Trophoblast cell (in vitro differentiated cells and primary cell): ENCODE results near the gene TMEM242.
A peak's percentile ranks its signal among the peaks of the same experiment; 100 is the strongest.

Experiments
- DNase-seq, 2 donors: peaks; one replicate each; pipeline ENCODE4 v3.0.0-alpha.2; 2016
- H2AFZ ChIP-seq: 2 replicates; pipeline ENCODE4 v1.6.1; 2013; ENCODE audit warnings: low read length, moderate library complexity, mild to moderate bottlenecking; ENCODE audit not compliant: insufficient read depth, poor library complexity
- H2AK5ac ChIP-seq: 2 replicates; pipeline ENCODE4 v1.6.1; 2013; ENCODE audit warnings: mild to moderate bottlenecking, low read length
- H2BK120ac ChIP-seq: 2 replicates; pipeline ENCODE4 v1.6.1; 2013; ENCODE audit warnings: low read length, mild to moderate bottlenecking, moderate library complexity; ENCODE audit not compliant: insufficient read depth, poor library complexity
- H2BK12ac ChIP-seq: 2 replicates; pipeline ENCODE4 v1.6.1; 2013; ENCODE audit warnings: mild to moderate bottlenecking, low read length, moderate library complexity
- H2BK5ac ChIP-seq: 2 replicates; pipeline ENCODE4 v1.6.1; 2013; ENCODE audit warnings: low read length, low read depth, moderate library complexity, mild to moderate bottlenecking; ENCODE audit not compliant: poor library complexity
- H3K14ac ChIP-seq: 2 replicates; pipeline ENCODE4 v1.6.1; 2013; ENCODE audit warnings: mild to moderate bottlenecking, low read length
- H3K18ac ChIP-seq: 2 replicates; pipeline ENCODE4 v1.6.1; 2013; ENCODE audit warnings: mild to moderate bottlenecking, low read length
- H3K23ac ChIP-seq: 2 replicates; pipeline ENCODE4 v1.6.1; 2013; ENCODE audit warnings: low read length
- H3K27ac ChIP-seq: 2 replicates; pipeline ENCODE4 v1.5.1; 2013; ENCODE audit warnings: low read depth, mild to moderate bottlenecking, inconsistent platforms, low read length, moderate library complexity
- H3K27me3 ChIP-seq: 2 replicates; pipeline ENCODE4 v1.6.1; 2013; ENCODE audit warnings: inconsistent platforms, mild to moderate bottlenecking, low read length, moderate library complexity; ENCODE audit not compliant: insufficient read depth
- H3K36me3 ChIP-seq, 2 experiments: 1 replicate in 1 of 2; 2 replicates in 1 of 2; pipeline ENCODE4 v1.6.1; 2013; ENCODE audit warnings: low read length in 2 of 2, mild to moderate bottlenecking in 2 of 2, moderate library complexity in 1 of 2; ENCODE audit not compliant: insufficient read depth in 2 of 2, control insufficient read depth in 1 of 2
- H3K4ac ChIP-seq: 2 replicates; pipeline ENCODE4 v1.6.1; 2013; ENCODE audit warnings: low read depth, mild to moderate bottlenecking, low read length, moderate library complexity
- H3K4me1 ChIP-seq, 2 experiments: 1 replicate in 1 of 2; 2 replicates in 1 of 2; pipeline ENCODE4 v1.6.1; 2013; ENCODE audit warnings: low read length in 2 of 2, mild to moderate bottlenecking in 2 of 2, moderate library complexity in 1 of 2; ENCODE audit not compliant: insufficient read depth in 2 of 2, control insufficient read depth in 1 of 2
- H3K4me2 ChIP-seq: 2 replicates; pipeline ENCODE4 v1.6.1; 2013; ENCODE audit warnings: inconsistent platforms, mild to moderate bottlenecking, low read length, moderate library complexity
- H3K4me3 ChIP-seq: 2 replicates; pipeline ENCODE4 v1.5.1; 2013; ENCODE audit warnings: mild to moderate bottlenecking, low read depth, low read length, inconsistent platforms
- H3K79me1 ChIP-seq: one replicate; pipeline ENCODE4 v1.6.1; 2013; ENCODE audit warnings: low read length
- H3K79me2 ChIP-seq: 2 replicates; pipeline ENCODE4 v1.6.1; 2013; ENCODE audit warnings: low read length, mild to moderate bottlenecking; ENCODE audit not compliant: control insufficient read depth, insufficient read depth, poor library complexity
- H3K9ac ChIP-seq: 2 replicates; pipeline ENCODE4 v1.6.1; 2013; ENCODE audit warnings: mild to moderate bottlenecking, low read length
- H3K9me3 ChIP-seq: 2 replicates; pipeline ENCODE4 v1.6.1; 2013; ENCODE audit warnings: low read depth, mild to moderate bottlenecking, control low read depth, inconsistent platforms, low read length; ENCODE audit not compliant: insufficient read depth
- H4K12ac ChIP-seq: 2 replicates; pipeline ENCODE4 v1.6.1; 2013; ENCODE audit warnings: low read depth, mild to moderate bottlenecking, low read length, moderate library complexity
- H4K8ac ChIP-seq: 2 replicates; pipeline ENCODE4 v1.6.1; 2013; ENCODE audit warnings: low read depth, mild to moderate bottlenecking, low read length, moderate library complexity
- H4K91ac ChIP-seq: one replicate; pipeline ENCODE4 v1.6.1; 2013; ENCODE audit warnings: low read depth, mild to moderate bottlenecking, low read length, moderate library complexity
- WGBS: extraction: QIAGEN DNeasy Blood & Tissue Kit; methylation state at CpG from one replicate; pipeline ENCODE4 v1.1.7; 2013; ENCODE audit warnings: missing lambda C conversion rate; ENCODE audit not compliant: insufficient read length, insufficient coverage; ENCODE audit errors: extremely low coverage; 5-methylcytosine and 5-hydroxymethylcytosine counted together

Gene TMEM242

DNA sequence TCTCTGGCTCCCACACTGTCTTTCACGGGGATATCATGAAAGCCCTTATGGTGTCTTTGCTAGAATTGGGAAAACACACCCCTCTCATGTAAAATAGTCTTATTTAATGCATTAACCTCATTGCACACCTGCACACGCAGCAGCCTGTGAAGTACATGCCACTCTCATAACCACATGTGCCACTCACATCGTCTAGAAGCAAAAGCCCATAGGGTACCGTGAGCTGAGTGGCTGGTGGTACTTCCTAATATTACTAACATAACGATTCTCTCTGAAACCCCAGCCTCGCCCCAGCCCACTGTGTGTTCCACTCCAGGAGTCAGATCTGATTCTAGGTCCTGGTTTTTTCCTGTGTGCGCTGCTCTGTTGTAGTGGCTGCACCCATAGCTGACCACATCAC lies 9.5 kb upstream of the TMEM242 start:
- Histone ChIP-seq H3K4me1 (peaks cover 3 to 7% of the 10 kb centered on the region in 2 experiments), H2BK5ac (no peak overlapping the region), H4K12ac (no peak overlapping the region), H3K9ac (no peak overlapping the region), H4K91ac (no peak overlapping the region), H3K14ac (no peak overlapping the region), H2BK12ac (no peak overlapping the region), H4K8ac (no peak overlapping the region), H3K9me3 (no peaks in the 10 kb centered on the region), H3K79me1 (peaks cover 3% of the 10 kb centered on the region), H3K18ac (no peak overlapping the region), H3K4me2 (no peak overlapping the region), H2BK120ac (no peak overlapping the region), H3K36me3 (no peaks in the 10 kb centered on the region), H3K27ac (no peak overlapping the region), H3K4me3 (no peak overlapping the region), H3K27me3 (no peaks in the 10 kb centered on the region), H3K23ac (no peak overlapping the region), H3K4ac (no peak overlapping the region), H2AFZ (no peak overlapping the region), H2AK5ac (no peak overlapping the region), H3K79me2 (no peaks in the 10 kb centered on the region)
- no CpG with 5 or more reads among the region's 7 CpGs for WGBS
- DNase-seq, result no peak

DNA sequence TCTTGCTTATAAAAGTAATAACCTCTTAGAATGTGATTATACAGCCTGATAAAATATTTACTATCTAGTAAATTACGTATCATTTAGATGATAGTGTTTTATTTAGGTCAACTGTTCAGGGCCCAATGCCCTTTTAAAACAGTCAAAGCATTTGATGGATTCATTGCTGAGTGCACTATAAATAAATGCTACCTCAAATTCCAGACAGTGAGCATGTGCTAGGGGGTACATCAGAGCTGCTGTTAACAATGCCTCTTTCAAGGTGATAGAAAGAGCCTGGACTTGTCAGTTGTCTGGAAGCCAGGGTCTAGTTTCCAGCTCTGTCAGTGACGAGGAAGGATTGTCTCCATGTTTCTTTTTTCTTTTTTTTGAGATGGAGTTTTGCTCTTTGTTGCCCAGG lies 7.5 kb upstream of the TMEM242 start:
- no peak overlapping the region for H3K18ac ChIP-seq
- no peak overlapping the region for H4K8ac ChIP-seq
- no peak overlapping the region for H3K4me3 ChIP-seq
- H3K36me3 ChIP-seq, result no peaks in the 10 kb centered on the region
- WGBS, result no CpG with 5 or more reads among the region's 2 CpGs
- H2BK5ac ChIP-seq, result no peak overlapping the region
- no peak overlapping the region for H3K4me2 ChIP-seq
- H3K4me1 ChIP-seq, result peaks cover 3 to 7% of the 10 kb centered on the region in 2 experiments
- H3K4ac ChIP-seq, result no peak overlapping the region
- no peak overlapping the region for H2AFZ ChIP-seq
- no peak overlapping the region for H4K12ac ChIP-seq
- no peak overlapping the region for H2BK12ac ChIP-seq
- no peak overlapping the region for H4K91ac ChIP-seq
- no peak overlapping the region for H3K27ac ChIP-seq
- H3K9ac ChIP-seq, result no peak overlapping the region
- no peak overlapping the region for H2BK120ac ChIP-seq
- no peaks in the 10 kb centered on the region for H3K79me2 ChIP-seq
- H3K9me3 ChIP-seq, result no peaks in the 10 kb centered on the region
- DNase-seq, result no peak
- H3K27me3 ChIP-seq, result no peaks in the 10 kb centered on the region
- peaks cover 3% of the 10 kb centered on the region for H3K79me1 ChIP-seq
- H2AK5ac ChIP-seq, result no peak overlapping the region
- no peak overlapping the region for H3K23ac ChIP-seq
- H3K14ac ChIP-seq, result no peak overlapping the region

DNA sequence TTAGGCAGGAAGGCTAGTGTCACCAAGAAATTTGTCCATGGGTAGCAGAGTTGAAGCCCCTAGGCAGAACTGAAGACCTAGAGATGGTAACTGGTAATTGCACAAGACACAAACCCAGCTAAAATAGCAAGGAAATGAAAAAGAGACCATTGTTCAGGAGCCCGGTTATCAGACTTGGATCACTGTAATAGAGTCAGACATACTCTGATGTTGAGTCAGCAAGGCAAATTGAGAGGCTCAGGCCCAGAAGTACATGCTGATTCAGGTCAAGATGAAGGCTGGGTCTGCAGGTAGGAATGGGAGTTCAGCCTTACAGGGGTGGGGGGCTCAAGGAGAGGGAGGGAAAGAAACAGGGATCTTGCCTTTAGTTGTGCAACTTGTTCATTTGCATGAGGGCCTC lies 6.5 kb upstream of the TMEM242 start:
- no CpG with 5 or more reads among the region's 1 CpG for WGBS
- Histone ChIP-seq H4K12ac (no peak overlapping the region), H3K18ac (no peak overlapping the region), H3K27ac (peak overlapping the region; percentile 75), H2BK5ac (no peak overlapping the region), H4K91ac (no peak overlapping the region), H3K4me3 (no peak overlapping the region), H3K23ac (no peak overlapping the region), H3K14ac (no peak overlapping the region), H2AFZ (no peak overlapping the region), H2AK5ac (no peak overlapping the region), H3K4ac (no peak overlapping the region), H3K9ac (no peak overlapping the region), H4K8ac (no peak overlapping the region), H3K27me3 (no peaks in the 10 kb centered on the region), H3K4me2 (no peak overlapping the region), H2BK12ac (no peak overlapping the region), H3K4me1 (peaks cover 3 to 7% of the 10 kb centered on the region in 2 experiments), H3K36me3 (no peaks in the 10 kb centered on the region), H3K79me2 (no peaks in the 10 kb centered on the region), H2BK120ac (no peak overlapping the region), H3K79me1 (peaks cover 3% of the 10 kb centered on the region), H3K9me3 (no peaks in the 10 kb centered on the region)
- peak; percentile 27 to 60 for DNase-seq

DNA sequence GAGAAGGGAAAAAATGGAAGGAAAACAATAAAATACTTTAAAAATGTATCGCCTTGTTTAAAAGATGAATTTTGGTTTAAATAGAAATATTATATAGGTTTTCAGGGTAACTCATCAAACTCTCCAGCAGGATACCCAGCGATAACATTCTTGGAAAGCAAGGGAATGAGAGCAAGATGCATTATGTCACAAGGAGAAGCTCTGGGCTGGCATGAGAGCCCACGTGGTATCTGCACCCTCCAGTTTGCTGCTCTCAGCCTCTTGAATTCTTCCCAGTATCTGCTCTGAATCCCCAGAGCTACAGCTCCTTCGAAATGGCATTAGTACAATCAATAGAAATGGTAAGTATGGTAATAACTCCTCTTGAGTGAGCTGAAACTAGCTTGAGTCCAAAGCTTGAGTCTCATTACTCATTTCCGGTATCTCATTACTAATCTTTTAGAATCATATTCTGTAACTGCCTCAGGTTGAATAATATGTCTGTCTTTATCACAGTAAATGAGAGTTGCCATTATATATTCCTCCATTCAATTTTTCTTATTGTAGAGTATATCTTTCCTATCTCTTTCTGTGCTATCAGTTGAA lies 4.9 kb upstream of the TMEM242 start:
- Histone ChIP-seq H3K18ac (no peak overlapping the region), H2BK12ac (peak overlapping the region; percentile 43), H2AK5ac (no peak overlapping the region), H3K9ac (no peak overlapping the region), H2BK5ac (no peak overlapping the region), H3K27ac (no peak overlapping the region), H3K23ac (no peak overlapping the region), H4K12ac (no peak overlapping the region), H3K4me1 (peaks cover 3 to 9% of the 10 kb centered on the region in 2 experiments), H2AFZ (no peak overlapping the region), H3K14ac (no peak overlapping the region), H2BK120ac (no peak overlapping the region), H3K4me2 (no peak overlapping the region), H3K4me3 (no peak overlapping the region), H3K79me1 (peaks cover 8% of the 10 kb centered on the region), H3K4ac (no peak overlapping the region), H4K91ac (peak overlapping the region; percentile 8), H3K36me3 (no peaks in the 10 kb centered on the region), H4K8ac (no peak overlapping the region), H3K9me3 (no peaks in the 10 kb centered on the region), H3K79me2 (peaks cover under 1% of the 10 kb centered on the region), H3K27me3 (no peaks in the 10 kb centered on the region)
- DNase-seq, result no peak
- no CpG with 5 or more reads among the region's 5 CpGs for WGBS
